ENCODE measurements around the gene TM2D3.

GRCh38 chr15:101650145-101650544 is 2.0 kb downstream of the TM2D3 start:
- no peak for TF ChIP-seq CTCF (IDR thresholded peaks at IDR 0.05)
- TF ChIP-seq POLR2A (IDR thresholded peaks at IDR 0.05): no peak
- TF ChIP-seq POLR2AphosphoS5 (IDR thresholded peaks at IDR 0.05): no peak

All from prostate gland (tissue), 2 donors.